Adrenal gland (tissue), 5 donors: Measurements from ENCODE around the gene WBP2.

Experiments
- POLR2A ChIP-seq, 2 donors: fragments of 450-650 bp; IDR thresholded peaks; one replicate each; pipeline ENCODE4 v1.6.1; 2017; ENCODE audit warnings: antibody characterized with exemption in 2 of 2, mild to moderate bottlenecking in 2 of 2, moderate library complexity in 1 of 2
- TF ChIP-seq, protein P1 (sequence below), 6 experiments: fragments of 450-650 bp in 4 of 6; fragments of 200-600 bp in 2 of 6; sonication (generic) in 1 of 6; IDR thresholded peaks; 1 replicate in 5 of 6; 2 replicates in 1 of 6; pipeline versions ENCODE4 v1.5.1 to v1.8.0; 2016 to 2021; ENCODE audit warnings: antibody characterized with exemption in 6 of 6, mild to moderate bottlenecking in 2 of 6, moderate library complexity in 1 of 6
- donor health status: DM: no; HTN: no; CAD: no.

DNA sequence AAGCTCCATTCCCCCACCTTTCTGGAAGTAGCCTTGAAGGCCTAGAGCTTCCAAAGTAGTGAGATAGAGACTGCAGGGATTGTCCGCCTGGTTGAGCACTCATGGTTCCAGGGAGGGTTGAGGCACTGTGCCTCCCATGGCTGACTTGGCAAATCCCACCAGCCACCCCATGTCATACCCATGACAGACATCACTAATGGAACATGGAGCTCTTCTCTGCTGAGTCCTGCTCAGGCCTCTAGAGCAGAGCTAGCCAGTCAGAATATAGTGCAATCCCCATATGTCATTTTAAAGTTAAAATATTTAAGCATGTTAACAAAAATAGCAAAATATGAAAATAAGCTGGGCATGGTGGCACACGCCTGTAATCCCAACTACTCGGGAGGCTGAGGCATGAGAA is 39.7 kb downstream of the WBP2 start:
- TF ChIP-seq, protein P1, sequence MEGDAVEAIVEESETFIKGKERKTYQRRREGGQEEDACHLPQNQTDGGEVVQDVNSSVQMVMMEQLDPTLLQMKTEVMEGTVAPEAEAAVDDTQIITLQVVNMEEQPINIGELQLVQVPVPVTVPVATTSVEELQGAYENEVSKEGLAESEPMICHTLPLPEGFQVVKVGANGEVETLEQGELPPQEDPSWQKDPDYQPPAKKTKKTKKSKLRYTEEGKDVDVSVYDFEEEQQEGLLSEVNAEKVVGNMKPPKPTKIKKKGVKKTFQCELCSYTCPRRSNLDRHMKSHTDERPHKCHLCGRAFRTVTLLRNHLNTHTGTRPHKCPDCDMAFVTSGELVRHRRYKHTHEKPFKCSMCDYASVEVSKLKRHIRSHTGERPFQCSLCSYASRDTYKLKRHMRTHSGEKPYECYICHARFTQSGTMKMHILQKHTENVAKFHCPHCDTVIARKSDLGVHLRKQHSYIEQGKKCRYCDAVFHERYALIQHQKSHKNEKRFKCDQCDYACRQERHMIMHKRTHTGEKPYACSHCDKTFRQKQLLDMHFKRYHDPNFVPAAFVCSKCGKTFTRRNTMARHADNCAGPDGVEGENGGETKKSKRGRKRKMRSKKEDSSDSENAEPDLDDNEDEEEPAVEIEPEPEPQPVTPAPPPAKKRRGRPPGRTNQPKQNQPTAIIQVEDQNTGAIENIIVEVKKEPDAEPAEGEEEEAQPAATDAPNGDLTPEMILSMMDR (IDR thresholded peaks at IDR 0.05): no peak
- no peak for TF ChIP-seq POLR2A (IDR thresholded peaks at IDR 0.05)
